Hepatocyte (in vitro differentiated cells): Measurements from ENCODE around the gene PSME1. TPM values are rescaled to one million over a fixed set of nuclear protein-coding genes. Genes with fewer than 3 reads are reported as not detected.
A peak's percentile ranks its signal among the peaks of the same experiment; 100 is the strongest.

Experiments used
- DNase-seq: peaks from one replicate; pipeline ENCODE4 v3.0.0-alpha.2; 2016; ENCODE audit warnings: low spot score
- H2AFZ ChIP-seq: fragments of 200-600 bp; sonication (generic); 2 replicates; pipeline ENCODE4 v1.6.0; 2016; ENCODE audit warnings: antibody characterized with exemption, mild to moderate bottlenecking
- H3K27ac ChIP-seq: fragments of 200-600 bp; sonication (generic); 2 replicates; pipeline ENCODE4 v1.5.1; 2016; ENCODE audit warnings: mild to moderate bottlenecking
- H3K27me3 ChIP-seq: fragments of 200-600 bp; sonication (generic); 2 replicates; pipeline ENCODE4 v1.6.1; 2016
- H3K36me3 ChIP-seq: fragments of 200-600 bp; sonication (generic); replicated peaks from 2 replicates; pipeline ENCODE4 v1.5.1; 2016; ENCODE audit warnings: low read depth; ENCODE audit not compliant: insufficient read depth
- H3K4me1 ChIP-seq: fragments of 200-600 bp; sonication (generic); 2 replicates; pipeline ENCODE4 v1.5.1; 2016; ENCODE audit warnings: mild to moderate bottlenecking, moderate library complexity; ENCODE audit not compliant: insufficient read depth
- H3K4me2 ChIP-seq: fragments of 200-600 bp; sonication (generic); 2 replicates; pipeline ENCODE4 v1.6.0; 2016
- H3K4me3 ChIP-seq: fragments of 200-600 bp; sonication (generic); 2 replicates; pipeline ENCODE4 v1.5.1; 2016; ENCODE audit warnings: mild to moderate bottlenecking
- H3K79me2 ChIP-seq: fragments of 200-600 bp; sonication (generic); 2 replicates; pipeline ENCODE4 v1.6.0; 2017; ENCODE audit warnings: mild to moderate bottlenecking
- H3K9me2 ChIP-seq: fragments of 200-600 bp; sonication (generic); replicated peaks from 2 replicates; pipeline ENCODE4 v1.6.0; 2017; ENCODE audit warnings: mild to moderate bottlenecking; ENCODE audit not compliant: insufficient read depth
- H3K9me3 ChIP-seq: fragments of 200-600 bp; sonication (generic); 2 replicates; pipeline ENCODE4 v1.5.1; 2016; ENCODE audit warnings: low read depth, mild to moderate bottlenecking
- H4K20me1 ChIP-seq: fragments of 200-600 bp; sonication (generic); 2 replicates; pipeline ENCODE4 v1.6.0; 2016; ENCODE audit warnings: mild to moderate bottlenecking; ENCODE audit not compliant: insufficient read depth, poor library complexity, severe bottlenecking
- EZH2 ChIP-seq: fragments of 200-600 bp; sonication (generic); IDR thresholded peaks from 2 replicates; pipeline ENCODE4 v1.6.1; 2016; ENCODE audit warnings: antibody characterized with exemption, mild to moderate bottlenecking, borderline replicate concordance
- EZH2phosphoT487 ChIP-seq: fragments of 200-600 bp; sonication (generic); IDR thresholded peaks from one replicate; pipeline ENCODE4 v1.6.1; 2018; ENCODE audit warnings: antibody characterized with exemption, mild to moderate bottlenecking, low read depth, moderate library complexity; ENCODE audit not compliant: unreplicated experiment, severe bottlenecking
- WGBS: methylation state at CpG from one replicate; pipeline ENCODE4 v1.1.6; 2016; ENCODE audit warnings: low lambda C conversion rate; ENCODE audit errors: missing lambda C conversion rate; 5-methylcytosine and 5-hydroxymethylcytosine counted together
- polyA plus RNA-seq: library from polyadenylated mRNA; unstranded; fragments of >200 nt; fragmentation: Nextera tagmentation; extraction: Ambion mirVana; gene quantifications from 2 replicates; pipeline ENCODE4 v1.2.1, GENCODE V29; 2016
- total RNA-seq: library from RNA; depleted of rRNA; stranded (reverse); fragments of >200 nt; gene quantifications from 2 replicates; pipeline ENCODE4 v1.2.3, GENCODE V29; 2014
- TF ChIP-seq, protein P1 (sequence below): fragments of 200-600 bp; sonication (generic); IDR thresholded peaks from 2 replicates; pipeline ENCODE4 v1.5.1; 2016; ENCODE audit warnings: antibody characterized with exemption, mild to moderate bottlenecking; ENCODE audit not compliant: poor library complexity

PSME1 gene
- total and polyA plus RNA-seq, 2 experiments from 2014 or later = 123 to 238 TPM

- Histone ChIP-seq H3K9me2 (no peaks in the 10 kb centered on the region), H4K20me1 (peaks cover 5% of the 10 kb centered on the region), H2AFZ (no peak overlapping the region), H3K9me3 (no peaks in the 10 kb centered on the region), H3K4me3 (no peak overlapping the region), H3K36me3 (no peaks in the 10 kb centered on the region), H3K4me1 (peaks cover 16% of the 10 kb centered on the region), H3K79me2 (peaks cover 25% of the 10 kb centered on the region), H3K27ac (peak overlapping the region; percentile 75), H3K27me3 (no peaks in the 10 kb centered on the region), H3K4me2 (no peak overlapping the region)
- DNase-seq = no peak
- WGBS = 89% methylated on average over 4 of the region's 4 CpGs
- TF ChIP-seq, protein P1, sequence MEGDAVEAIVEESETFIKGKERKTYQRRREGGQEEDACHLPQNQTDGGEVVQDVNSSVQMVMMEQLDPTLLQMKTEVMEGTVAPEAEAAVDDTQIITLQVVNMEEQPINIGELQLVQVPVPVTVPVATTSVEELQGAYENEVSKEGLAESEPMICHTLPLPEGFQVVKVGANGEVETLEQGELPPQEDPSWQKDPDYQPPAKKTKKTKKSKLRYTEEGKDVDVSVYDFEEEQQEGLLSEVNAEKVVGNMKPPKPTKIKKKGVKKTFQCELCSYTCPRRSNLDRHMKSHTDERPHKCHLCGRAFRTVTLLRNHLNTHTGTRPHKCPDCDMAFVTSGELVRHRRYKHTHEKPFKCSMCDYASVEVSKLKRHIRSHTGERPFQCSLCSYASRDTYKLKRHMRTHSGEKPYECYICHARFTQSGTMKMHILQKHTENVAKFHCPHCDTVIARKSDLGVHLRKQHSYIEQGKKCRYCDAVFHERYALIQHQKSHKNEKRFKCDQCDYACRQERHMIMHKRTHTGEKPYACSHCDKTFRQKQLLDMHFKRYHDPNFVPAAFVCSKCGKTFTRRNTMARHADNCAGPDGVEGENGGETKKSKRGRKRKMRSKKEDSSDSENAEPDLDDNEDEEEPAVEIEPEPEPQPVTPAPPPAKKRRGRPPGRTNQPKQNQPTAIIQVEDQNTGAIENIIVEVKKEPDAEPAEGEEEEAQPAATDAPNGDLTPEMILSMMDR = no peak
- TF ChIP-seq EZH2 (no peak), EZH2phosphoT487 (no peak)
These were observed 24.5 kb downstream of the PSME1 start for GRCh38 chr14:24160499-24160849.

DNA sequence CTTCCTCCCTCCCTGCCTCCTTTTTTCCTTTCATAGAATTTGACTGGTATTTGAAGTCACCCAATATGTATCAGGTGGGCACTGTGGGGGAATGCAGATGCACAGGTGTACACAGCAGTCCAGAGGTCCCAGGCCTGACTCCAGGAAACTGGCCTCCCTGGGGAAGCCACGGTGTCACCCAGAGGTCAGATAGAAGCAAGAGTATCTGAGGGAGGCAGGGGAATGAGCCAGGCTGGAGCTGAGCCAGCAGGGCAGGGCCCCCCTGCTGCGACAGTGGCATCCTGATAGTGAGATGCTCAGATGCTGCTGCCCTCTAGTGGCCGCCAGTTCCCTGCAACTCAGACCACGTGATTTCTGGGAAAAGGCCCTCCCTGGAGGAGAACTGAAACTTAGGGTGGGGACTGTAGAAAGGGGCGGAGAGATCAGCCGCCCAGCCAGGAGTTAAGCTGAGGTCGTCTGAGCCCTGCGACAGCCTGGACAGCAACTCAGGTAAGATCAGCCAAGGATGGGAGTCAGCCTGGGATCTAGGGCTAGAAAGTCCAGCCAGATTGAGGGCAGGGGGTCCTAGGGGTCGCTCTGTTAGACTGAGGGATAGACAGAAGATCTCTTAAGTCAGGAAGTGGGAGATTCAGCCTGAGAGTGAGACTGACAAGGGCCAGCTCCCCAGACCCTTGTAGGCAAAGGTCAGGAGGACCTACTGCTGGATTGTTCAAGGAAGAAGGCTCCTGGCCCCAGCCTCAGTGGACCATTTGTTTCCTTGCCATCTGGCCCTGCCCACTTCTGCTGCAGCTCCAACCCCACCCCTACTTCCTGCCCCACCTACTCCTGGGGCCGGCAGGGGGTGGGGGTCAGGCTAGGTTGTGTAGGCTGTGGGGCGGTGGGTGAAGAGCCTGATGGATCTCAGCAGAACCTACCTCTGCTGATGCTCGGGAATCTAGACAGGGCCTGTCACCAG is 25.1 kb downstream of the PSME1 start, which contains the start of gene IRF9:
Gene IRF9, plus strand, starts transcription at position 416 of the 955 bp plus-strand sequence. CDS start 880 bp downstream, outside the sequence.
- Histone ChIP-seq H4K20me1 (peaks cover 5% of the 10 kb centered on the region), H3K36me3 (no peaks in the 10 kb centered on the region), H2AFZ (peak within 1 kb of the TSS; percentile 22), H3K4me3 (peak within 1 kb of the TSS; percentile 25), H3K4me1 (peaks cover 16% of the 10 kb centered on the region), H3K27ac (peak within 1 kb of the TSS; percentile 91), H3K4me2 (peak within 1 kb of the TSS; percentile 87), H3K9me2 (no peaks in the 10 kb centered on the region), H3K27me3 (no peaks in the 10 kb centered on the region), H3K79me2 (peaks cover 25% of the 10 kb centered on the region), H3K9me3 (no peaks in the 10 kb centered on the region)
- peak; percentile 96 for DNase-seq
- WGBS = 3% methylated on average over 12 of the region's 12 CpGs
- TF ChIP-seq, protein P1 = peak; percentile 99
- TF ChIP-seq EZH2 = no peak

GRCh38 chr14:24162093-24162492 is 26.1 kb downstream of the PSME1 start:
- Histone ChIP-seq H3K4me2 (peak overlapping the region; percentile 87), H2AFZ (no peak overlapping the region), H3K4me1 (peaks cover 16% of the 10 kb centered on the region), H3K4me3 (peak overlapping the region; percentile 25), H3K9me3 (no peaks in the 10 kb centered on the region), H3K27ac (peak overlapping the region; percentile 91), H3K79me2 (peaks cover 25% of the 10 kb centered on the region), H4K20me1 (peaks cover 5% of the 10 kb centered on the region), H3K36me3 (no peaks in the 10 kb centered on the region), H3K9me2 (no peaks in the 10 kb centered on the region), H3K27me3 (no peaks in the 10 kb centered on the region)
- no peak for DNase-seq
- 86% methylated on average over 8 of the region's 8 CpGs for WGBS
- TF ChIP-seq EZH2 = no peak
- TF ChIP-seq, protein P1 = no peak
- no peak for TF ChIP-seq EZH2phosphoT487
